ENCODE results near the gene TIGAR.

- TF ChIP-seq EZH2 (IDR thresholded peaks at IDR 0.05; ENCODE audit: insufficient read depth, poor library complexity, severe bottlenecking) (no peak), EZH2phosphoT487 (IDR thresholded peaks at IDR 0.05; ENCODE audit: insufficient read depth, low read depth) (no peak)
Observed at GRCh38 chr12:4282103-4282891, 38.7 kb upstream of the TIGAR start.
